NCI-H146 (cell line): ENCODE measurements around the gene ADORA2A.

Source experiments
- DNase-seq: peaks from one replicate; lab custom pipeline; 2025; lab: John Stamatoyannopoulos, UW

Gene ADORA2A

GRCh38 chr22:24453853-24454252 lies 26.5 kb downstream of the ADORA2A start:
- DNase-seq: no peak

- DNase-seq: no peak
Measured at GRCh38 chr22:24455039-24455438, 27.6 kb downstream of the ADORA2A start.

GRCh38 chr22:24455751-24456426 lies 28.5 kb downstream of the ADORA2A start:
- no peak for DNase-seq

GRCh38 chr22:24457894-24458420 lies 30.6 kb downstream of the ADORA2A start:
- no peak for DNase-seq

- no peak for DNase-seq
Measured at GRCh38 chr22:24459911-24460310, 32.5 kb downstream of the ADORA2A start.

- no peak for DNase-seq
Measured at GRCh38 chr22:24460418-24461089, 33.2 kb downstream of the ADORA2A start.

- DNase-seq: no peak
Measured at GRCh38 chr22:24463071-24463760, 35.8 kb downstream of the ADORA2A start.

- no peak for DNase-seq
Measured at GRCh38 chr22:24465566-24465965, 38.2 kb downstream of the ADORA2A start.

- no peak for DNase-seq
Measured at GRCh38 chr22:24465975-24466374, 38.6 kb downstream of the ADORA2A start.

- DNase-seq: peak; percentile 5
Measured at GRCh38 chr22:24466716-24467328, 39.4 kb downstream of the ADORA2A start.

GRCh38 chr22:24467340-24467739 lies 39.9 kb downstream of the ADORA2A start:
- DNase-seq: no peak

GRCh38 chr22:24471570-24471969 lies 44.2 kb downstream of the ADORA2A start:
- no peak for DNase-seq

GRCh38 chr22:24473284-24473683 lies 45.9 kb downstream of the ADORA2A start:
- DNase-seq: no peak

GRCh38 chr22:24474221-24474620 lies 46.8 kb downstream of the ADORA2A start:
- DNase-seq: no peak

GRCh38 chr22:24474649-24475255 lies 47.4 kb downstream of the ADORA2A start:
- no peak for DNase-seq

GRCh38 chr22:24481641-24482040 lies 54.2 kb downstream of the ADORA2A start:
- no peak for DNase-seq

GRCh38 chr22:24482575-24482974 lies 55.2 kb downstream of the ADORA2A start:
- peak; percentile 24 for DNase-seq

GRCh38 chr22:24482998-24483397 lies 55.6 kb downstream of the ADORA2A start:
- no peak for DNase-seq

- DNase-seq: no peak
Measured at GRCh38 chr22:24483976-24484545, 56.7 kb downstream of the ADORA2A start.

- DNase-seq: peak; percentile 13
Measured at GRCh38 chr22:24485170-24485569, 57.8 kb downstream of the ADORA2A start.

GRCh38 chr22:24485608-24486007 lies 58.2 kb downstream of the ADORA2A start:
- peak; percentile 12 for DNase-seq

GRCh38 chr22:24486501-24486921 lies 59.1 kb downstream of the ADORA2A start:
- DNase-seq: no peak
